Endothelial cell of umbilical vein (primary cell): ENCODE results near the gene USF2. TPM values are rescaled to one million over a fixed set of nuclear protein-coding genes. Genes with fewer than 3 reads are reported as not detected.
A peak's percentile ranks its signal among the peaks of the same experiment; 100 is the strongest.

Experiments used
- BruUV-seq: library from RNA; stranded (reverse); fragments of 400-500 nt; replicated peaks from 2 replicates; lab custom pipeline; 2021; lab: Mats Ljungman, UMichigan
- CTCF ChIA-PET: fragments of 300-600, 350-600 bp; sonication (Branson Sonifier 250); formaldehyde crosslinking; loops from one replicate; lab custom pipeline; 2021; ENCODE audit warnings: antibody characterized with exemption, inconsistent platforms; lab: Charles Lee
- POLR2A ChIA-PET: fragments of 300-600, 350-600 bp; sonication (Branson Sonifier 250); formaldehyde crosslinking; loops from one replicate; lab custom pipeline; 2021; ENCODE audit warnings: antibody characterized with exemption, inconsistent platforms; lab: Charles Lee
- DNase-seq: peaks from one replicate; pipeline ENCODE4 v3.0.0-alpha.2; 2011; ENCODE audit warnings: low read depth, low spot score
- FAIRE-seq: peaks from 2 replicates; lab custom pipeline; 2011; peaks lifted over from hg19 to GRCh38; lab: Jason Lieb, UNC
- H2AFZ ChIP-seq: 2 replicates; pipeline ENCODE4 v1.6.0; 2012; ENCODE audit warnings: low read depth, low read length, control low read depth, inconsistent platforms
- H3K27ac ChIP-seq: 2 replicates; pipeline ENCODE4 v1.5.1; 2011; ENCODE audit warnings: low read depth, mild to moderate bottlenecking, control low read depth, low read length, moderate library complexity; ENCODE audit not compliant: insufficient read depth
- H3K27me3 ChIP-seq, 2 experiments: 2 replicates each; pipeline versions ENCODE4 v1.6.0 to v1.6.1; 2011; ENCODE audit warnings: low read length in 2 of 2, mixed read lengths in 1 of 2; ENCODE audit not compliant: control insufficient read depth in 2 of 2, insufficient read depth in 2 of 2
- H3K36me3 ChIP-seq, 2 experiments: 2 replicates in 1 of 2; 3 replicates in 1 of 2; pipeline ENCODE4 v1.5.1; 2011; ENCODE audit warnings: low read length in 2 of 2, mild to moderate bottlenecking in 1 of 2, moderate library complexity in 1 of 2; ENCODE audit not compliant: control insufficient read depth in 2 of 2, insufficient read depth in 2 of 2; ENCODE audit errors: extremely low read depth in 1 of 2
- H3K4me1 ChIP-seq: 3 replicates; pipeline ENCODE4 v1.5.1; 2011; ENCODE audit warnings: mild to moderate bottlenecking, low read length; ENCODE audit not compliant: control insufficient read depth, insufficient read depth; ENCODE audit errors: extremely low read depth
- H3K4me2 ChIP-seq: 2 replicates; pipeline ENCODE4 v1.6.1; 2011; ENCODE audit warnings: low read length, control low read depth, mixed read lengths; ENCODE audit not compliant: insufficient read depth
- H3K4me3 ChIP-seq, 3 experiments: fragments of 200-600 bp in 1 of 3; sonication (generic), shearing (Covaris generic) in 1 of 3; replicated peaks in 1 of 3; 2 replicates each; pipeline ENCODE4 v1.5.1; 2011 to 2016; ENCODE audit warnings: control low read depth in 3 of 3, low read length in 3 of 3, mild to moderate bottlenecking in 2 of 3, inconsistent platforms in 1 of 3, low read depth in 1 of 3, moderate library complexity in 1 of 3; ENCODE audit not compliant: insufficient read depth in 1 of 3
- H3K79me2 ChIP-seq: 2 replicates; pipeline ENCODE4 v1.6.0; 2012; ENCODE audit warnings: low read length, inconsistent platforms; ENCODE audit not compliant: control insufficient read depth, insufficient read depth
- H3K9ac ChIP-seq: replicated peaks from 2 replicates; pipeline ENCODE3; 2011; ENCODE audit warnings: low read length, control low read depth; ENCODE audit not compliant: insufficient read depth; ENCODE audit errors: extremely low read depth
- H3K9me1 ChIP-seq: replicated peaks from 3 replicates; pipeline ENCODE4 v1.6.0; 2011; ENCODE audit warnings: mild to moderate bottlenecking, low read length; ENCODE audit not compliant: control insufficient read depth, insufficient read depth; ENCODE audit errors: extremely low read depth
- H3K9me3 ChIP-seq: replicated peaks from 2 replicates; pipeline ENCODE4 v1.5.1; 2012; ENCODE audit warnings: low read length, inconsistent platforms; ENCODE audit not compliant: control insufficient read depth, insufficient read depth
- H4K20me1 ChIP-seq: replicated peaks from 2 replicates; pipeline ENCODE3; 2011; ENCODE audit warnings: mild to moderate bottlenecking, low read length; ENCODE audit not compliant: control insufficient read depth, insufficient read depth; ENCODE audit errors: extremely low read depth
- EZH2 ChIP-seq: IDR thresholded peaks from 2 replicates; pipeline ENCODE4 v1.6.1; 2012; ENCODE audit warnings: borderline replicate concordance, low read depth, mild to moderate bottlenecking, moderate library complexity, low read length, inconsistent platforms; ENCODE audit not compliant: severe bottlenecking
- FOS ChIP-seq: IDR thresholded peaks from 2 replicates; pipeline ENCODE4 v1.6.1; 2011; ENCODE audit warnings: mild to moderate bottlenecking, low read length, moderate library complexity, borderline replicate concordance; ENCODE audit not compliant: insufficient read depth
- GATA2 ChIP-seq: IDR thresholded peaks from 2 replicates; pipeline ENCODE4 v1.7.0; 2011; ENCODE audit warnings: low read depth, mild to moderate bottlenecking, moderate library complexity, mixed read lengths, low read length; ENCODE audit not compliant: insufficient read length, insufficient read depth
- JUN ChIP-seq: IDR thresholded peaks from 2 replicates; pipeline ENCODE4 v1.6.1; 2011; ENCODE audit warnings: borderline replicate concordance, low read depth; ENCODE audit not compliant: insufficient read length, insufficient read depth
- MYC ChIP-seq: IDR thresholded peaks from one replicate; pipeline ENCODE4 v1.6.1; 2011; ENCODE audit warnings: mild to moderate bottlenecking, low read depth, low read length
- POLR2A ChIP-seq: IDR thresholded peaks from 2 replicates; pipeline ENCODE4 v1.6.1; 2012; ENCODE audit warnings: low read depth, mild to moderate bottlenecking, control low read depth, low read length
- POLR2AphosphoS5 ChIP-seq: IDR thresholded peaks from 2 replicates; pipeline ENCODE4 v1.6.1; 2012; ENCODE audit warnings: low read depth, mild to moderate bottlenecking, control low read depth, low read length, moderate library complexity; ENCODE audit not compliant: insufficient read depth
- dilution Hi-C: fragments of 300-500 bp; cut with MboI; formaldehyde crosslinking; loops from one replicate; pipeline ENCODE4 v1.15.0; 2019; ENCODE audit warnings: low sequenced_read_pairs; ENCODE audit not compliant: extremely low pct_ligation_motif_present
- intact Hi-C: fragments of 100-400 bp; cut with micrococcal nuclease; formaldehyde crosslinking; loops from one replicate; pipeline ENCODE4 v1.10.0; 2022
- polyA plus RNA-seq, 4 experiments: library from polyadenylated mRNA; depleted of rRNA in 3 of 4; stranded (reverse) in 3 of 4; unstranded in 1 of 4; fragments of >200 nt; gene quantifications; 2 replicates each; pipeline versions ENCODE4 v1.2.1 to v1.2.3, GENCODE V29; 2011 to 2012; ENCODE audit warnings: missing spikeins in 1 of 4
- total RNA-seq: library from RNA; stranded (reverse); gene quantifications from 2 replicates; pipeline ENCODE4 v1.2.3, GENCODE V29; 2021
- TF ChIP-seq, protein P1 (sequence below): IDR thresholded peaks from 2 replicates; pipeline ENCODE4 v1.6.1; 2011; ENCODE audit not compliant: insufficient read depth, insufficient read length
- TF ChIP-seq, protein P2 (sequence below), 2 donors: IDR thresholded peaks; 1 replicate in 1 of 2; 2 replicates in 1 of 2; pipeline ENCODE4 v1.5.1; 2011; ENCODE audit warnings: low read length in 2 of 2, mild to moderate bottlenecking in 2 of 2, moderate library complexity in 2 of 2, control low read depth in 1 of 2, inconsistent platforms in 1 of 2, low read depth in 1 of 2; ENCODE audit not compliant: insufficient read depth in 1 of 2; ENCODE audit errors: extremely low read depth in 1 of 2

USF2 gene
- total and polyA plus RNA-seq, 2 donors (not counting 3 experiments of a cell fraction or from before 2014, with no cell fraction given): 75.0 to 76.8 TPM

DNA sequence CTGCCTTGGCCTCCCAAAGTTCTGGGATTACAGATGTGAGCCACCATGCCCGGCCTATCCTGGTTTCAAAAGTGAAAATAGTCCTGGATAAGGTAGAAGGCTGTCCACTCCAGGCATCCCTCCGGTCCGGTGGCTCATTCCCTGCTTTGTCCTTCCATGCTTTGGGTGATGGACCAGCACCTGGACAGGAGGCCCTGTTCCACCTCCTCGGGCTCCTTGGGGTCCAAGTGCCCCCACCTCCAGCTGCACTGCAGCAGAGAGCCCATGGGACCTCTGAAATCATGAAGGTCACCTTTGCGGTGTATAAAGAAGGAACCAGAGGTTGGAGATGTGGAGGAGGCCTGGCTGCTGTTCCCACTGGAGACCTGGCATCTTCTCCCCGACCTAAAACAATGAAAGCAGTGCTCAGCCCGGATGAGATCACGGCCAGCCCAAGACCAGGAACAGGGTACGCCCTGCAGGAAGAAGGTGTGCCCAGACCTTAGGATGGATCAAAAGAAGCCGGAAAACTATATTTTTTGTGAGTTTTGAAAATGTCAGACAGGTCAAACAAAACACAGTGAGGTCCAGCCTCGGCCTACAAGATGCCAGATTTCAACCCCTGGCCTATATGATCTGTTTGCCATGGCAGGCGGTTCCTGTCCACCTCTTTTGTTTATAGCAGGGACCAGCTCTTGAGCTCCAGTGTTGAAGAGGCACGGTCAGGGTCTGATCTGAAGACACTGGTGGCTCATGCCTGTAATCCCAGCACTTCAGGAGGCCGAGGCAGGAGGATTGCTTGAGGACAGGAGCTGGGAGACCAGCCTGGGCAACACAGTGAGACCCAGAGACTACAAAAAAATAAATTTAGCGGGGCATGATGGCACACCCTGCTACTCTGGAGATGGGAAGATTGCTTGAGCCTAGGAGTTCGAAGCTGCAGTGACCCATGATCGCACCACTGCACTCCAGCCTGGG lies 14.1 kb upstream of the USF2 start:
- POLR2A ChIA-PET: no interaction called here
- CTCF ChIA-PET: interaction anchor here (1.0 kb wide), 1 partner anchor 32 kb away, joined by 3 read pairs; no protein-coding TSS in a partner anchor
- no peaks in the 10 kb centered on the region for H3K79me2 ChIP-seq

DNA sequence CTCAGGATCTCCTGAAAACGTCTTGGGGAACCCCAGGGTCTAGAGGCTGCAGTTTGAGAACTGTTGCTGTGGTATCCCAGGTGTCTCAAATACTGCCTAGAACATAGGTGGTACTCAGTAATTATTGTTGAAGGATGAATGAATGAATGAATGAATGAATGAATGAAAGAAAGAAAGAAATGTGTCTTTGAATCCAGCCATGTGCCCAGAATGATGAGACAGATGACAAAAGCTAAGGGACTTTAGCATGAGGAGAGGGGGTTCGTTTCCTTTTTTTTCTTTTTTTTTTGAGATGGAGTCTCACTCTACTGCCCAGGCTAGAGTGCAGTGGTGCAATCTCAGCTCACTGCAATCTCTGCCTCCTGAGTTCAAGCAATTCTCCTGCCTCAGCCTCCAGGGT lies 12.2 kb upstream of the USF2 start:
- no peak overlapping the region for H3K9ac ChIP-seq
- FAIRE-seq (no peak), DNase-seq (no peak)
- no TSS peak for BruUV-seq
- no peaks in the 10 kb centered on the region for H3K9me3 ChIP-seq
- H3K4me3 ChIP-seq: no peak overlapping the region
- peaks cover 0 to 2% of the 10 kb centered on the region in 2 experiments for H3K27me3 ChIP-seq
- no peaks in the 10 kb centered on the region for H4K20me1 ChIP-seq
- H3K79me2 ChIP-seq: no peaks in the 10 kb centered on the region
- H3K36me3 ChIP-seq: no peaks in the 10 kb centered on the region
- ChIA-PET CTCF (no interaction called here), POLR2A (no interaction called here)
- no peak overlapping the region for H3K4me2 ChIP-seq
- TF ChIP-seq EZH2 (no peak), MYC (no peak), FOS (no peak), JUN (no peak), POLR2AphosphoS5 (no peak), POLR2A (no peak), GATA2 (no peak)
- TF ChIP-seq, protein P1, sequence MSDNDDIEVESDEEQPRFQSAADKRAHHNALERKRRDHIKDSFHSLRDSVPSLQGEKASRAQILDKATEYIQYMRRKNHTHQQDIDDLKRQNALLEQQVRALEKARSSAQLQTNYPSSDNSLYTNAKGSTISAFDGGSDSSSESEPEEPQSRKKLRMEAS: no peak
- TF ChIP-seq, protein P2, sequence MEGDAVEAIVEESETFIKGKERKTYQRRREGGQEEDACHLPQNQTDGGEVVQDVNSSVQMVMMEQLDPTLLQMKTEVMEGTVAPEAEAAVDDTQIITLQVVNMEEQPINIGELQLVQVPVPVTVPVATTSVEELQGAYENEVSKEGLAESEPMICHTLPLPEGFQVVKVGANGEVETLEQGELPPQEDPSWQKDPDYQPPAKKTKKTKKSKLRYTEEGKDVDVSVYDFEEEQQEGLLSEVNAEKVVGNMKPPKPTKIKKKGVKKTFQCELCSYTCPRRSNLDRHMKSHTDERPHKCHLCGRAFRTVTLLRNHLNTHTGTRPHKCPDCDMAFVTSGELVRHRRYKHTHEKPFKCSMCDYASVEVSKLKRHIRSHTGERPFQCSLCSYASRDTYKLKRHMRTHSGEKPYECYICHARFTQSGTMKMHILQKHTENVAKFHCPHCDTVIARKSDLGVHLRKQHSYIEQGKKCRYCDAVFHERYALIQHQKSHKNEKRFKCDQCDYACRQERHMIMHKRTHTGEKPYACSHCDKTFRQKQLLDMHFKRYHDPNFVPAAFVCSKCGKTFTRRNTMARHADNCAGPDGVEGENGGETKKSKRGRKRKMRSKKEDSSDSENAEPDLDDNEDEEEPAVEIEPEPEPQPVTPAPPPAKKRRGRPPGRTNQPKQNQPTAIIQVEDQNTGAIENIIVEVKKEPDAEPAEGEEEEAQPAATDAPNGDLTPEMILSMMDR (IDR thresholded peaks at IDR 0.05; ENCODE audit: extremely low read depth in 1 of 2, insufficient read depth in 1 of 2, low read depth in 1 of 2, low read length in 2 of 2): no peak
- H3K9me1 ChIP-seq: no peaks in the 10 kb centered on the region
- intact Hi-C loops: no loop called here
- dilution Hi-C loops: no loop called here
- peaks cover 3% of the 10 kb centered on the region for H3K4me1 ChIP-seq
- no peak overlapping the region for H2AFZ ChIP-seq
- H3K27ac ChIP-seq: no peak overlapping the region

More for the DNA sequence above, 14.1 kb upstream of the USF2 start:
- Histone ChIP-seq H3K9ac (no peak overlapping the region), H4K20me1 (no peaks in the 10 kb centered on the region), H3K4me2 (no peak overlapping the region), H3K9me3 (no peaks in the 10 kb centered on the region), H3K4me3 (no peak overlapping the region), H3K4me1 (peaks cover 3% of the 10 kb centered on the region), H2AFZ (no peak overlapping the region), H3K36me3 (no peaks in the 10 kb centered on the region), H3K27ac (no peak overlapping the region), H3K27me3 (peaks cover 6 to 11% of the 10 kb centered on the region in 2 experiments), H3K9me1 (no peaks in the 10 kb centered on the region)
- peak; percentile 12 for FAIRE-seq
- intact Hi-C loops (no loop called here), dilution Hi-C loops (no loop called here)
- no TSS peak for BruUV-seq
- DNase-seq: no peak
- TF ChIP-seq EZH2: no peak
- TF ChIP-seq POLR2A: no peak
- TF ChIP-seq GATA2: no peak
- TF ChIP-seq POLR2AphosphoS5: no peak
